HG02981 (cell line): ENCODE measurements around the gene NBEAL2.
"Not testable (repeated sequence)": the region's sequence is repeated elsewhere in the genome, so short reads cannot be mapped to it uniquely, and the experiment has no call there.

Experiments
- ATAC-seq: cut with Tn5 transposase; IDR thresholded peaks from one replicate; pipeline ENCODE4 v1.9.1; 2021; ENCODE audit warnings: mild to moderate bottlenecking, moderate library complexity; ENCODE audit not compliant: unreplicated experiment

Gene NBEAL2

DNA sequence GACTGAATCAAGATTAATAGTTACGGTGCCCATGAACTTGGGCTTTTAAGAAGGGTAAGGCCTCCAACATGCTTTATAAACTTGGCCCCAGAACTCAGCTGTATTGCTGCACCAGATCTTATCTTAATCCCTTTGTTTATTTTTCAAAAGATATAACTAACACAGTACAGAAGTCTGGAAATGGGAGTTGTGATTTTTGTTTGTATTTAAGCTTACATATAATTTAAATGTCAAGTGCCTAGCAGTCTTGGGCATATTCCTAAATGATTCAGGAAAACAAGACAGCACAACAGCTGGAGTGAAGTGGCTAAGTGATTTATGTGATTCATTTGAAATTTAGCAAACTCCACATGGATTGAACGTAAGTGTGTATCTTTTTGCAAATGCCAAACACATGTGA lies 56.2 kb downstream of the NBEAL2 start:
- no peak for ATAC-seq

DNA sequence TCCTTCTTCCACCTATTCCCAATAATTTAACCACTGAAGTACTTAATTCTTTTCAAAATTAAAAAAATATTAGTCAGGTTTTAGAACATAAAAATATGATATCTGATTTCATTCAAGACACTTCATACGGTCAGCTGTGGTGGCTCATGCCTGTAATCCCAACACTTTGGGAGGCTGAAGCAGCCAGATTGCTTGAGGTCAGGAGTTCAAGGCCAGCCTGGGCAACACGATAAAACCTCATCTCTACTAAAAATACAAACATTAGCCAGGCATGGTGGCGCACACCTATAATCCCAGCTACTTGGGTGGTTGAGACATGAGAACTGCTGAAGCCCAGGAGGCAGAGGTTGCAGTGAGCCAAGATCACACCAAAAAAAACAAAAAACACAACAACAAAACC lies 56.7 kb downstream of the NBEAL2 start:
- ATAC-seq = no peak

DNA sequence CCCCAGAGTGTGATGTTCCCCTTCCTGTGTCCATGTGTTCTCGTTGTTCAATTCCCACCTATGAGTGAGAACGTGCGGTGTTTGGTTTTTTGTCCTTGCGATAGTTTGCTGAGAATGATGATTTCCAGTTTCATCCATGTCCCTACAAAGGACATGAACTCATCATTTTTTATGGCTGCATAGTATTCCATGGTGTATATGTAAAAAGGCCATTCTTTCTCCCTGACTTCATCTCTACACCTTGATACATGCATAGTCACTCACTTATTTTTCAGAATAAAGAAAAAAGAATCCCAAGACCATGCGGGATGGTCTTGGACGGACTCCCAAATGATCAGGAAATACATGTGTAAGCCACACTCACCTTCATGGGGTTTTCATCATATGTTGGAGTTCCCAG lies 57.8 kb downstream of the NBEAL2 start:
- ATAC-seq = not testable (repeated sequence)

DNA sequence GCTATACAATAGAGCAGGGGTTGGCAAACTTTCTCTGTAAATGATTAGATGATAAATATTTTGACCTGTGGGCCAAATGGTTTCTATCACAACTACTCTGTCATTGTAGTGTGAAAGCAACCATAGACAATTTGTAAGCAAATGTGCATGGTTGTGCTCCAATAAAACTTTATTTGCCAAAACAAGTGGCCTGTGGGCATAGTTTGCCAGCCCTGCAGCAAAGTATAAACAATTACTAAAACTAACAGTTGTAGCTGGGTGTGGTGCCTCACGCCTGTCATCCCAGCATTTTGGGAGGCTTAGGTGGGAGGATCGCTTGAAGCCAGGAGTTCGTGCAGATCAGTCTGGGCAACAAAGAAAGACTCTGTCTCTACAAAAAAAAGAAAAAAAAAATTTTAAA lies 61.6 kb downstream of the NBEAL2 start:
- ATAC-seq = no peak

DNA sequence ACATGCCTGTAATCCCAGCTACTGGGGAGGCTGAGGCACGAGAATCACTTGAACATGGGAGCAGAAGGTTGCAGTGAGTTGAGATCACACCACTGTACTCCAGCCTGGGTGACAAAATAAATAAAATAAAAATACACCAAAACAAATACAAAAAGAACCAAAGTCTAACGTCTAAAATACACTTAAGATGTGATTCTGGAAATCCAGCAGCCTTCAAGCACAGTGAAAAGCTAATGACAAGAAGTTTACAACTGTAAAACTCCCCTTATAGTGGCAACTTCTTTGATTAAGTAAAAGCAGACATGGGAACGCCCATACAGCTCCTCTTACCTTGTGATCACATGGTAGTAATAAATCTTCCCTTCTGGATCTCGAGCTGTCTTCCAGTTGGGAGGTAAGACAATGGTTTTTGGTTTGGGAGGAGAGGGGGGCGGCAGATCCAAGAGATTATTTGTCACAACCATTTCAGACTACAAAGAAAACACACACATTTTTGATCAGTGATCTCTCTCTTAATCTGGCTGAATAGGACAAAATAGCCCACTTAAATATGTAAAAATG lies 62.8 kb downstream of the NBEAL2 start:
- no peak for ATAC-seq

DNA sequence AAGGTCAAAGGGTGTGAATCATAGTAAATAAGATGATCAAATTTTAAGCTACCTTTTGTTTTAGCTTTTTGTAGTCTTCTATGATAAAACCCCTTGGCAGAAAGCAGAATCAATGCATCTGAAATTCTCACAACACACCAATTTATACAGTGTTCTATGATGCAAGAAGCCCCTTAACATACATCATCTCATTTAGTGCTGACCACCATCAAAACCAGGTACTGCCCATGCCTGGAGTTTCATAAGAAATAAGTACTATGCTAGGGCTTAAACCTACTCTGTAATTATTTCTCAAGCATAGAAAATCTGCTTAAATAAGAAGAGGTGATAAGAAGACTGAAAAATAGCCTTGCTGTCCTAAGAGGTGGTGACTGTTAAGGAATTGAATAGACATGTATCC lies 67.6 kb downstream of the NBEAL2 start:
- ATAC-seq = no peak

DNA sequence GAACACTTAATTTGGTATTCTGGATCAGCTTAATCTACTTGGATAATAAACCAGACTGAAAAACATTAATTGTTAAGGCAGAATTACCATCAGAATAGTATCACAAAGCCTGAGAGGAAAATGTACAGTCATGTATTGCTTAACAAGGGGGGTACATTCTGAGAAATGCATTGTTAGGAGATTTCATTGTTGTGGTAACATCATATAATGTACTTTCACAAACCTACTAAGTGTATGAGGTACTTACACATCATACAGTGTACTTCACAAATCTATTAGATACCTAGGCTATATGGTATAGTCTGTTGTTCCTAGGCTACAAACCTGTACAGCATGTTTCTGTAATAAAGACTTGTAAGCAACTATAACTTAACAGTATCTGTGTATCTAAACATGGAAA lies 68.2 kb downstream of the NBEAL2 start:
- ATAC-seq = no peak

DNA sequence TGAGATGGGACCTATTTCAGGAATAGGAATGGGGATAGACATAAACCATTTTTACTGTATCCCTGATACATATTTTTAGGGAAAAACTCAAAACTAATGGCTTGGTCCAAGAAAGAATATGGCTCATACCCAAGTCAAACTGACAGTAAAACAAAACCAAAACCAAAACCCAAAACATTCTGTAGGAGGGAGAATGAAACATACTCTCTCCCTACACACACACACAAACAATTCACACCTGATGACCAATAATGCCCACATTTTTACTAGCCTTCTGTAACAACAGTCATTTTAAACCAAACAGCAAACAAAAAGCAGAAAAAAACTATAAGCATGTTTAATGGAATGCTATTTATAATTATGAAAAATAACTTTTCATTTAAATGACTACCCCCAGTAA lies 74.9 kb downstream of the NBEAL2 start:
- no peak for ATAC-seq

DNA sequence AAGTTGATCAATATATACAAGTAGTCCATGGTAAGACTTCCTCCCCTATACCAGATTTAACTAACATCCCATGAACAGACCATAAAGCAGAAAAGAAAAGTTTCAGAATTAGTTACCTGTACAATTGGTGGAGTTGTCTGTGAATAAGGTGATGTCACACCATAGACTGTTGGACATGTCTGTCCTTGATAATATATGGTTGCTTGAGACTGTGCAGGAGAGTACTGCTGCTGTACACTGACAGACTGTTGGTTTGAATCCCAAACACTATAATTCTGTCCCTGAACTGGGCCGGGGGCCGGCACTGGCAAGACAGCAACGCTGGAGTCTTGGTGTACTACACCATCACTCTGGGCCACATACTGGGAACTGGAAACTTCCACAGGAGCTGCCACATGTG lies 77.2 kb downstream of the NBEAL2 start:
- ATAC-seq = no peak

DNA sequence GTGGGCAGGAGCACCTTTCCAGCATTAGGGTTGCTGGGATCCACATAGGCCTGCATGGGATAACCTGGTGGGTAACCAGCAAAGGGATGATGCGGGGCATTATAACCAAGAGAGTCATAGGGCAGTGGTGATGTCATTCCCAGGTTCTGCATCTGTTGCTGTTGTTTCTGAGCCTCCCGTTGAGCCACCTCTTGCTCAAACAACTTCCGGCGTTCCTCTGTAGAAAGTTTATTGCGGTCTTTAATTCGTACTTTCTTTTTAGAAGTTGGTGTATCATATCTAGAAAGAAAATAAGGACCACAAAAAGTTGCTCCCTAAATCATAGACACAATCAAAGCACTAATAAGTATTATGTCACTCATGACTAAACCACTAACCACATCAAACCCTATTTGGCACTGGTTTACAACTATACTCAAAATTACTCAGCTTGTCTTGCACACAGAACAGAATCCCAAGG lies 77.8 kb downstream of the NBEAL2 start:
- no peak for ATAC-seq
